GM11168 (cell line): ENCODE results near the gene FMO3.

ENCODE experiments used
- in situ Hi-C: fragments of 300-500 bp; cut with MboI; formaldehyde crosslinking; loops from one replicate; pipeline ENCODE4 v1.12.0; 2022; ENCODE audit warnings: low sequenced_read_pairs; ENCODE audit not compliant: unreplicated experiment

FMO3 gene

DNA sequence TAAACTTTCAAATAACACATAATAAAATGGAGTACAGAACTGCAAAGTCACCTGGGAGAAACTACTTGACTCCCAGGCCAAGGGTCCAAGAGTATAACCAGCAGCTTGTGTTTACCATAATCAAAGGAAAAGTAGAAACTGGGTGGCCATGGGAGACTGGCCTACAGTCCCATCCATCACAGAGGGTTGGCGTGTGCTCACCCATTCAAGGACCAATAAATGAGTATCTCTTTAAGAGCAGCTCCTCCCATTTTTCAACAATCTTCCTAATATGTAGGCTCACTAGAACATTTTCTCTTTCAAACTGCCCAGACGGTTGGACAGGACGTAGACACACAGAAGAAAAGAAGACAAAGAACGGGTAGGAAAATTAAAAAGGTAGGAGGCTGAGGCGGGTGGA, at the start of gene FMO3:
Gene FMO3, plus strand, starts transcription at position 302 of the 400 bp plus-strand sequence. CDS start 1,754 bp downstream, outside the sequence.
- in situ Hi-C loops = no loop called here

DNA sequence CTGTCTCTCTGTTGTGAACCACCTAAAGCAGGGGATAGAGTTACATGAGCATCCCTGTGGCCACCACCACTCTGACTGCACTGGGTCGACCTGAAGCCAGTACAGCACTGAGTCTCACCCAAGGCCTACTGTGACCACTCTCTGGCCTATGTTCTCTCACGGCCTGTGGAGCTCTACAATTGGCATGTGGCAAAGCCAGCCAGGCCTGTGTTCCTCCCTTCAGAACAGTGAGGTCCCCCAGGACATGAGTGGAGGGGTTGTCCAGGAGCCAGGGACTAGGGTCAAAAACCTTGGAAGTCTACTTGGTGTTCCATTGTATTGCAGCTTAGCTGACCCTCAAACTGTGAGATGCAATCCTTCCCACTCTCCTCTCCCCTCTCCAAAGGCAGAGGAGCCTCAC, 42.7 kb upstream of the FMO3 start:
- in situ Hi-C loops = no loop called here

DNA sequence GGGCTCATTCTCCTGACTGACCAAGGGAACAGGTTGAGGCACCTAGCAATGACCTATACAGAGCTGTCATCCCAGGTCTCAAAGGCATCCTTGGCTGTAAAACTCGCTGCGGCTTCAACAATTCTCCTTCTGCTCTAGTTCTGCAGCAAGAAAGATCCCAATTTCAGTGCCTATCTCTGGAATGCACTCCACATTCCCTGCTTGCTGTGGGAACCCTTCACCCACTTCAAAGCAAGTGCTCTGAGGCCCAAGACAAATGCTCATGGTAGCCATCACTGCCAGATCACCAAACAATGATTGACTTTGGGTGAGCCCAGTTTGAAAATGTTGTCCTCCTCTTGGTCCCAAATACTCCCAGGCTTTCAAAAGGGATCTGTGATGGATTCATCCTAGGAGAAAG, 37.7 kb upstream of the FMO3 start:
- in situ Hi-C loops = no loop called here

- in situ Hi-C loops = no loop called here
These were observed 34.6 kb upstream of the FMO3 start for GRCh38 chr1:171055966-171056643.

- in situ Hi-C loops = no loop called here
These were observed 29.1 kb upstream of the FMO3 start for GRCh38 chr1:171061425-171062143.

DNA sequence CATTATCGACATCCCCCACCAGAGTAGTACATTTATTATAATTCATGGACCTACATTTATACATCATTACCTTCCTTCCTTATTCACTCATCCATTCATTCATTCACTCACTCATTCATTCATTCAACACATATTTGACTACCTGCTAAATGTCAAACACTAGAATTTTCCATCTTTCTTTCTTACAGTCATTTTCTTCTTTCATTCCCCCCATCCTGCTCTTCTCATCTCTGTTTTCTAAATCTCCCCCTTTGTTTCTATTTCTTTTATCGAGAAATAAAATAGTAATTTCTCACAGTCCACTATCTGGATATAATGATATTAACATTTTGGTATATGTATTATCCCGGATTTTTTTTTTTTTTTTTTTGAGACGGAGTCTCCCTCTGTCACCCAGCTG, 27.8 kb upstream of the FMO3 start:
- in situ Hi-C loops = no loop called here

- in situ Hi-C loops = no loop called here
These were observed 15.7 kb upstream of the FMO3 start for GRCh38 chr1:171075041-171075440.

DNA sequence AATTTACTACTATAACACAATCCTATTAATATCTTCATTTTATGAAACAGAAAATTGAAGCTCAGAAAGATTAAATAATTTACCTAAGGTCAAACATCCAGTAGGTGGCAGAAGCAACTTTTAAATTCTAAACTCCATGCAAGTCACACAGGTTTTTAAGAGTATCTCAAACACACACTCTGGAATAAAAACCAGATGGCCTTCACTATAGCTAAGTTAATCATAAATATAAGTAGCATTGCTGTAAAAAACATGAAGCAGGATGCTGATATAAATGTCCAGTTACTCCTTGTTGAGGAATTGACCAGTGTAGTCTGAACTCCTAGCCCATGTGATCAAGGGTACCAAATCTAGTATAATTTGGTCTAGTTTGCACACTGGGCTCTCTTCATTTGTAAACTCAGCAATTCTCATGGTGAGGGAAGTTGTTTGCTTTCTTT, 9.4 kb upstream of the FMO3 start:
- in situ Hi-C loops = no loop called here

DNA sequence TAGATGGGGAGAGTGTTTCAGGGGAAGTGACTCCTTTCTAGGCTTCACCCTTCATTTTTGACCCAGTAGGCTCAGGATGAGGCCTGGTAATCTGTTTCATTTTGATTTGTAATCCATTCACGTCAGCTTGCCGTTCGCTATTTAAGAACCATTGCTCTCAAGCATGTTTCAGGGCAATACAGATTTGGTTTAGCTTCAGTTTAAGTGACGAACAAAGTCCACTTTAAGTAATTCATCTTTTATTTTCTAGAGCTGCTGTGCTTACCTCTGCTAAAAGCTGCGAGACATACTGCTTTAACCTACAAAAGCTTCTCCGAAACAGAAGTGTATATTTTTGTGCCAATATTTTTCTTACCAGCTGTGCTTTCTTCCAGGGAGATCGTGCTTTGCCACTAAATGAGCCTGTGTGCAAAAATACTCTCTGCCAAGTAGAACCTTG, 8.9 kb upstream of the FMO3 start:
- in situ Hi-C loops = no loop called here

- in situ Hi-C loops = no loop called here
These were observed 8.1 kb upstream of the FMO3 start for GRCh38 chr1:171082606-171083005.

DNA sequence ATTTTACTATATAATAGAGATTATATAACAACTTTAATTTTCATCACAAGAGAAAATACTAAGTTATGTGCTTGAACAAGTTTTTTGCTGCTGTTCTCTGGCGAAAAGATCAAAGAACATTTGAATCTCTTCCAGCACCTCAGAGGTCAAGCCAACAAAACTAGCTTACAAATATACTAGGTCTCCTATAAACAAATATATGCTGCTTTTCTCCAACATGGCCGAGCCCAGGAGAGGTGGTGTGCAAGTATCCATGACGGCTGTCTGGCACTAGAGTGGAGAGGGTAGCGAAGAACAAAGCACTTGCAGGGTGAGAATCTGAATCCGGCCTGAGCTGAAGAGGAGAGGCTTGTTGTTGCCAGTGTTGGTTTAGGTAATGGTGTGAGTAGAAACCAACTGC, 7.5 kb upstream of the FMO3 start:
- in situ Hi-C loops = no loop called here

DNA sequence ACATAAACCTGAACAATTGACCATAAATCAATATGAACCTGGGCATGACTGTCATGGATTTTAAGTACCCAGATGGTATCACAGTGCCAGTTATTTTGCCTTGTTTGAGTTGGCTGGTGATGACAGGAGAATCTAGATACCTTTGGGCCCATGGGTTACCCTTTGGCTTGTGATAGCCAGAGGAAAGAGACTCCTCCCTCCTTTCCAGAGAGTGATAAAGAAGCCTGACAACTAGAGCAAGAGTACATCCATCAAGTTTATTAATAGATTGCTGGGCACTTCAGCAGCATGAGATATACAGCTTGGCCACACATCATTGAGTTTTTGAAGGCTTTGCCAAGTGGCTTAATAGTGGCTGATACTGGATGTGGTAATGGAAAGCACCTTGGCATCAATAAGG, 6.6 kb upstream of the FMO3 start:
- in situ Hi-C loops = no loop called here

GRCh38 chr1:171084870-171085269, 5.8 kb upstream of the FMO3 start:
- in situ Hi-C loops = no loop called here

- in situ Hi-C loops = no loop called here
These were observed 2.8 kb upstream of the FMO3 start for GRCh38 chr1:171087896-171088295.

DNA sequence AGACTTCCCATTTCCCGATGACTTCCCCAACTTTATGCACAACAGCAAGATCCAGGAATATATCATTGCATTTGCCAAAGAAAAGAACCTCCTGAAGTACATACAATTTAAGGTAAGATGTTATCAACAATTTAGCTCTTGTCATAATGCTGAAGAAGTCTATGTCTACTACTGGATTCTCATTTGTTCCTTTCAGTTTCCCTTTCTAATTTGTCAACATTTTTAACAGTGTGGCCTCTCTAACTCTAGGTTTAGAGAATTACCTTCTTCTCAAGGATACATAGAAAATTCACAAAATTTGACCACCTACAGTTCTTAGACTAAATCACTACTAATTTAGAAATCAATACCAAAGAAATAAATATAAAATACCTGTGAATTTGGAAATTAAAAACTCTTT, 13.2 kb downstream of the FMO3 start:
- in situ Hi-C loops = no loop called here

GRCh38 chr1:171107262-171107940, 16.7 kb downstream of the FMO3 start:
- in situ Hi-C loops = no loop called here

DNA sequence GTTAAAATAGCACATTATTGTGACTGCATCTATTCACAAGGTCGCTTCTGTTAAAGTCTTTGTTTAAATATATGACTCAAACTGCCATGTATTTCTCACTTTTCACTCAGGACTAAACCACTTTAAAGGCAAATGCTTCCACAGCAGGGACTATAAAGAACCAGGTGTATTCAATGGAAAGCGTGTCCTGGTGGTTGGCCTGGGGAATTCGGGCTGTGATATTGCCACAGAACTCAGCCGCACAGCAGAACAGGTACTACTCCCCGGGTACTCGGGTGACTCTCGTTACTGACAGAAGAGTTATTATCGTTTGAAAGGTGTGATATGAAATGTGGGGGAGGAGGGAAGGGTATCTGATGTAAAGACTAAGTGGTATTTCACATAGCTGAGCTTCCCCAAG, 17.3 kb downstream of the FMO3 start:
- in situ Hi-C loops = no loop called here

- in situ Hi-C loops = no loop called here
These were observed 19.3 kb downstream of the FMO3 start for GRCh38 chr1:171109966-171110365.

GRCh38 chr1:171110621-171111326, 20.1 kb downstream of the FMO3 start:
- in situ Hi-C loops = no loop called here

- in situ Hi-C loops = no loop called here
These were observed 21.4 kb downstream of the FMO3 start for GRCh38 chr1:171112119-171112518.

GRCh38 chr1:171113382-171113781, 22.7 kb downstream of the FMO3 start:
- in situ Hi-C loops = no loop called here
